OCI-LY3 (cell line): ENCODE measurements around the gene TRANK1.

ENCODE experiments used
- H2AFZ ChIP-seq: fragments of 200-600, 300-600 bp; shearing (Covaris generic); 2 replicates; pipeline ENCODE4 v1.6.0; 2014; ENCODE audit warnings: antibody characterized with exemption, low read depth, low read length
- H3K27ac ChIP-seq: fragments of 200-600, 300-600 bp; sonication (generic); 2 replicates; pipeline ENCODE4 v1.5.1; 2014; ENCODE audit warnings: mild to moderate bottlenecking, low read length, moderate library complexity, mixed read lengths
- H3K27me3 ChIP-seq: fragments of 200-600, 300-600 bp; sonication (generic); 2 replicates; pipeline ENCODE4 v1.6.1; 2014; ENCODE audit warnings: low read depth, low read length, mixed read lengths
- H3K36me3 ChIP-seq: fragments of 200-600, 300-600 bp; sonication (generic); replicated peaks from 2 replicates; pipeline ENCODE3; 2014; ENCODE audit warnings: low read depth, low read length, mixed read lengths
- H3K4me1 ChIP-seq: fragments of 300-600, 200-600 bp; sonication (generic); 2 replicates; pipeline ENCODE4 v1.6.1; 2014; ENCODE audit warnings: low read length, mixed read lengths
- H3K4me2 ChIP-seq: fragments of 200-600, 300-600 bp; sonication (generic); 2 replicates; pipeline ENCODE4 v1.6.1; 2014; ENCODE audit warnings: low read length, mixed read lengths
- H3K4me3 ChIP-seq: fragments of 300-600, 200-600 bp; sonication (generic); 2 replicates; pipeline ENCODE4 v1.5.1; 2014; ENCODE audit warnings: antibody characterized with exemption, mild to moderate bottlenecking, low read length, moderate library complexity
- H3K79me2 ChIP-seq: fragments of 300-600, 200-600 bp; shearing (Covaris generic); 2 replicates; pipeline ENCODE4 v1.6.1; 2014; ENCODE audit warnings: mild to moderate bottlenecking, low read length, mixed read lengths
- H3K9ac ChIP-seq: fragments of 300-600, 200-600 bp; shearing (Covaris generic); 2 replicates; pipeline ENCODE4 v1.6.0; 2014; ENCODE audit warnings: mild to moderate bottlenecking, low read length, moderate library complexity
- H3K9me3 ChIP-seq: fragments of 200-600, 300-600 bp; shearing (Covaris generic); 2 replicates; pipeline ENCODE4 v1.6.1; 2014; ENCODE audit warnings: low read length, mixed read lengths; ENCODE audit not compliant: insufficient read depth
- H4K20me1 ChIP-seq: fragments of 200-600, 300-600 bp; sonication (generic); 2 replicates; pipeline ENCODE4 v1.6.1; 2016; ENCODE audit warnings: low read length, mixed read lengths; ENCODE audit not compliant: insufficient read depth
- CTCF ChIP-seq: fragments of 200-600, 300-600 bp; sonication (generic); IDR thresholded peaks from 2 replicates; pipeline ENCODE4 v1.5.1; 2014; ENCODE audit warnings: antibody characterized with exemption, low read length, low read depth
- EZH2phosphoT487 ChIP-seq: fragments of 200-600 bp; shearing (Covaris generic); IDR thresholded peaks from 2 replicates; pipeline ENCODE4 v1.6.1; 2018; ENCODE audit warnings: antibody characterized with exemption, mixed run types, low read depth

Gene TRANK1

GRCh38 chr3:36942638-36943248, 2.1 kb downstream of the TRANK1 start:
- Histone ChIP-seq H3K4me2 (no peak overlapping the region), H3K4me3 (no peak overlapping the region), H3K9ac (no peak overlapping the region), H3K27me3 (no peaks in the 10 kb centered on the region), H3K36me3 (peaks cover 4% of the 10 kb centered on the region), H2AFZ (no peak overlapping the region), H3K27ac (no peak overlapping the region), H3K4me1 (peaks cover 8% of the 10 kb centered on the region), H3K9me3 (peaks cover 5% of the 10 kb centered on the region; the same call in 1 of the 2 replicates), H4K20me1 (no peaks in the 10 kb centered on the region), H3K79me2 (peaks cover 41% of the 10 kb centered on the region)
- TF ChIP-seq EZH2phosphoT487 (no peak), CTCF (no peak)

GRCh38 chr3:36941658-36942057, 3.2 kb downstream of the TRANK1 start:
- no peak overlapping the region for H2AFZ ChIP-seq

GRCh38 chr3:36941162-36941561, 3.7 kb downstream of the TRANK1 start:
- Histone ChIP-seq H3K9ac (no peak overlapping the region), H3K4me1 (peaks cover 8% of the 10 kb centered on the region), H3K4me3 (no peak overlapping the region), H3K27me3 (no peaks in the 10 kb centered on the region), H3K27ac (no peak overlapping the region), H3K79me2 (peaks cover 41% of the 10 kb centered on the region), H4K20me1 (no peaks in the 10 kb centered on the region), H3K9me3 (no peaks in the 10 kb centered on the region), H3K36me3 (peaks cover 4% of the 10 kb centered on the region), H2AFZ (no peak overlapping the region), H3K4me2 (no peak overlapping the region)
- no peak for TF ChIP-seq EZH2phosphoT487
- no peak for TF ChIP-seq CTCF

More at GRCh38 chr3:36941658-36942057, 3.2 kb downstream of the TRANK1 start:
- H3K9me3 ChIP-seq = no peaks in the 10 kb centered on the region
- H3K9ac ChIP-seq = no peak overlapping the region
- H3K4me2 ChIP-seq = no peak overlapping the region
- peaks cover 8% of the 10 kb centered on the region for H3K4me1 ChIP-seq
- H4K20me1 ChIP-seq = no peaks in the 10 kb centered on the region
- TF ChIP-seq EZH2phosphoT487 = no peak
- TF ChIP-seq CTCF = no peak
- H3K4me3 ChIP-seq = no peak overlapping the region
- peaks cover 41% of the 10 kb centered on the region for H3K79me2 ChIP-seq
- H3K27ac ChIP-seq = no peak overlapping the region
- H3K36me3 ChIP-seq = peaks cover 4% of the 10 kb centered on the region
- no peaks in the 10 kb centered on the region for H3K27me3 ChIP-seq

GRCh38 chr3:36937492-36937891, 7.4 kb downstream of the TRANK1 start:
- Histone ChIP-seq H3K79me2 (peaks cover 22% of the 10 kb centered on the region), H3K4me2 (no peak overlapping the region), H2AFZ (no peak overlapping the region), H4K20me1 (no peaks in the 10 kb centered on the region), H3K27me3 (no peaks in the 10 kb centered on the region), H3K36me3 (peaks cover 10% of the 10 kb centered on the region), H3K4me1 (peaks cover 7% of the 10 kb centered on the region; the same call in 1 of the 2 replicates), H3K4me3 (no peak overlapping the region), H3K9me3 (no peaks in the 10 kb centered on the region), H3K9ac (no peak overlapping the region), H3K27ac (no peak overlapping the region)
- no peak for TF ChIP-seq CTCF
- TF ChIP-seq EZH2phosphoT487 = no peak
